Muscle layer of duodenum (tissue), 2 donors: Measurements from ENCODE around the gene NEURL4.
A peak's percentile ranks its signal among the peaks of the same experiment; 100 is the strongest.
"Not testable (repeated sequence)": the region's sequence is repeated elsewhere in the genome, so short reads cannot be mapped to it uniquely, and the experiment has no call there.

Experiments
- H3K27ac ChIP-seq: one replicate; pipeline ENCODE4 v1.7.0; 2013; ENCODE audit warnings: mild to moderate bottlenecking, low read length
- H3K27me3 ChIP-seq: one replicate; pipeline ENCODE4 v1.7.0; 2013; ENCODE audit warnings: low read depth, mild to moderate bottlenecking, control low read depth, low read length
- H3K36me3 ChIP-seq, 2 donors: one replicate each; pipeline ENCODE4 v1.7.0; 2013; ENCODE audit warnings: low read length in 2 of 2, control low read depth in 1 of 2, mild to moderate bottlenecking in 1 of 2; ENCODE audit not compliant: insufficient read depth in 2 of 2, control insufficient read depth in 1 of 2
- H3K4me1 ChIP-seq, 2 donors: one replicate each; pipeline ENCODE4 v1.7.0; 2013; ENCODE audit warnings: low read length in 2 of 2, mild to moderate bottlenecking in 2 of 2, control low read depth in 1 of 2, moderate library complexity in 1 of 2; ENCODE audit not compliant: insufficient read depth in 2 of 2, control insufficient read depth in 1 of 2
- H3K4me3 ChIP-seq, 2 donors: one replicate each; pipeline ENCODE4 v1.7.0; 2013; ENCODE audit warnings: low read length in 2 of 2, low read depth in 1 of 2, mild to moderate bottlenecking in 1 of 2
- H3K9me3 ChIP-seq, 2 donors: one replicate each; pipeline ENCODE4 v1.7.0; 2013; ENCODE audit warnings: low read length in 2 of 2, control low read depth in 1 of 2, mild to moderate bottlenecking in 1 of 2; ENCODE audit not compliant: control insufficient read depth in 1 of 2
- donor health status: healthy.

The NEURL4 gene

GRCh38 chr17:7328840-7329373 is at the start of gene NEURL4:
Gene NEURL4, minus strand, starts transcription at chr17:7329335. Its CDS starts 23 bp downstream, at chr17:7329312.
- H3K27ac ChIP-seq, result peak within 1 kb of the TSS; percentile 94
- no peaks in the 10 kb centered on the region for H3K9me3 ChIP-seq
- H3K4me1 ChIP-seq, result peaks cover 8 to 20% of the 10 kb centered on the region in 2 donors
- peak within 1 kb of the TSS; percentile 88 to 94 for H3K4me3 ChIP-seq
- peaks cover 15 to 27% of the 10 kb centered on the region in 2 donors for H3K36me3 ChIP-seq
- H3K27me3 ChIP-seq, result no peaks in the 10 kb centered on the region

GRCh38 chr17:7374353-7374752 is 45.2 kb upstream of the NEURL4 start:
- H3K9me3 ChIP-seq, result no peaks in the 10 kb centered on the region
- H3K4me3 ChIP-seq, result no peak overlapping the region
- H3K36me3 ChIP-seq, result no peaks in the 10 kb centered on the region
- H3K27ac ChIP-seq, result no peak overlapping the region
- no peaks in the 10 kb centered on the region for H3K27me3 ChIP-seq
- no peaks in the 10 kb centered on the region for H3K4me1 ChIP-seq

- H3K4me3 ChIP-seq, result no peak overlapping the region
- no peak overlapping the region for H3K27ac ChIP-seq
- no peaks in the 10 kb centered on the region for H3K9me3 ChIP-seq
- no peaks in the 10 kb centered on the region for H3K27me3 ChIP-seq
- no peaks in the 10 kb centered on the region for H3K4me1 ChIP-seq
- H3K36me3 ChIP-seq, result no peaks in the 10 kb centered on the region
Observed at GRCh38 chr17:7370853-7371252, 41.7 kb upstream of the NEURL4 start.

- H3K27me3 ChIP-seq, result no peaks in the 10 kb centered on the region
- no peaks in the 10 kb centered on the region for H3K9me3 ChIP-seq
- no peaks in the 10 kb centered on the region for H3K4me1 ChIP-seq
- no peaks in the 10 kb centered on the region for H3K36me3 ChIP-seq
- H3K4me3 ChIP-seq, result no peak overlapping the region
- H3K27ac ChIP-seq, result no peak overlapping the region
Observed at GRCh38 chr17:7369825-7370224, 40.7 kb upstream of the NEURL4 start.

GRCh38 chr17:7368599-7368994 is 39.5 kb upstream of the NEURL4 start:
- H3K36me3 ChIP-seq, H3K9me3 ChIP-seq, H3K27me3 ChIP-seq, H3K4me3 ChIP-seq, H3K27ac ChIP-seq, H3K4me1 ChIP-seq: not testable (repeated sequence)

GRCh38 chr17:7367918-7368598 is 38.9 kb upstream of the NEURL4 start:
- Histone ChIP-seq H3K4me1 (no peaks in the 10 kb centered on the region), H3K36me3 (no peaks in the 10 kb centered on the region), H3K27ac (no peak overlapping the region), H3K4me3 (no peak overlapping the region), H3K27me3 (no peaks in the 10 kb centered on the region), H3K9me3 (no peaks in the 10 kb centered on the region)

GRCh38 chr17:7367083-7367482 is 37.9 kb upstream of the NEURL4 start:
- no peaks in the 10 kb centered on the region for H3K27me3 ChIP-seq

GRCh38 chr17:7365963-7366362 is 36.8 kb upstream of the NEURL4 start:
- not testable (repeated sequence) for H3K4me1 ChIP-seq, H3K36me3 ChIP-seq

More at GRCh38 chr17:7367083-7367482, 37.9 kb upstream of the NEURL4 start:
- Histone ChIP-seq H3K4me1 (no peaks in the 10 kb centered on the region), H3K36me3 (no peaks in the 10 kb centered on the region), H3K4me3 (no peak overlapping the region), H3K27ac (no peak overlapping the region), H3K9me3 (no peaks in the 10 kb centered on the region)

GRCh38 chr17:7363311-7363710 is 34.2 kb upstream of the NEURL4 start:
- H3K36me3 ChIP-seq, result no peaks in the 10 kb centered on the region
- no peak overlapping the region for H3K27ac ChIP-seq
- H3K27me3 ChIP-seq, result no peaks in the 10 kb centered on the region

More at GRCh38 chr17:7365963-7366362, 36.8 kb upstream of the NEURL4 start:
- not testable (repeated sequence) for H3K27me3 ChIP-seq, H3K27ac ChIP-seq, H3K4me3 ChIP-seq, H3K9me3 ChIP-seq

GRCh38 chr17:7361906-7362305 is 32.8 kb upstream of the NEURL4 start:
- no peaks in the 10 kb centered on the region for H3K36me3 ChIP-seq

More at GRCh38 chr17:7363311-7363710, 34.2 kb upstream of the NEURL4 start:
- no peaks in the 10 kb centered on the region for H3K9me3 ChIP-seq
- no peak overlapping the region for H3K4me3 ChIP-seq
- no peaks in the 10 kb centered on the region for H3K4me1 ChIP-seq

GRCh38 chr17:7357381-7357780 is 28.2 kb upstream of the NEURL4 start:
- peak overlapping the region; percentile 65 for H3K27ac ChIP-seq
- no peak overlapping the region for H3K4me3 ChIP-seq
- no peaks in the 10 kb centered on the region for H3K27me3 ChIP-seq
- no peaks in the 10 kb centered on the region for H3K36me3 ChIP-seq
- H3K4me1 ChIP-seq, result peaks cover 13 to 33% of the 10 kb centered on the region in 2 donors
- no peaks in the 10 kb centered on the region for H3K9me3 ChIP-seq

More at GRCh38 chr17:7361906-7362305, 32.8 kb upstream of the NEURL4 start:
- Histone ChIP-seq H3K27ac (no peak overlapping the region), H3K4me1 (no peaks in the 10 kb centered on the region), H3K27me3 (no peaks in the 10 kb centered on the region), H3K4me3 (no peak overlapping the region), H3K9me3 (no peaks in the 10 kb centered on the region)

- H3K36me3 ChIP-seq, result peaks cover 0 to 3% of the 10 kb centered on the region in 2 donors
- no peak overlapping the region for H3K4me3 ChIP-seq
- H3K4me1 ChIP-seq, result peaks cover 15 to 35% of the 10 kb centered on the region in 2 donors
- H3K27me3 ChIP-seq, result no peaks in the 10 kb centered on the region
- H3K9me3 ChIP-seq, result no peaks in the 10 kb centered on the region
- peak overlapping the region; percentile 34 for H3K27ac ChIP-seq
Observed at GRCh38 chr17:7356756-7357155, 27.6 kb upstream of the NEURL4 start.
